Suppressor macrophage (primary cell): ENCODE data around the gene DCAKD.

Experiments
- DNase-seq, 4 experiments: peaks; one replicate each; pipeline ENCODE4 v3.0.0-alpha.2; 2020 to 2022

DCAKD gene

GRCh38 chr17:45030733-45031132 is 20.7 kb downstream of the DCAKD start:
- no peak for DNase-seq

- no peak for DNase-seq
Observed at GRCh38 chr17:45029758-45030423, 21.5 kb downstream of the DCAKD start.

- DNase-seq: no peak
Observed at GRCh38 chr17:45029096-45029495, 22.3 kb downstream of the DCAKD start.

GRCh38 chr17:45022655-45023339 is 28.6 kb downstream of the DCAKD start:
- DNase-seq: no peak

GRCh38 chr17:45022288-45022648 is 29.2 kb downstream of the DCAKD start:
- DNase-seq: no peak

GRCh38 chr17:45021607-45022287 is 29.7 kb downstream of the DCAKD start:
- DNase-seq: peak; percentile 70 to 90 (median 80)

- DNase-seq: no peak
Observed at GRCh38 chr17:45020354-45021138, 30.9 kb downstream of the DCAKD start.

- peak; percentile 55 to 87 (median 71) for DNase-seq
Observed at GRCh38 chr17:45018848-45019711, 32.4 kb downstream of the DCAKD start.

- no peak for DNase-seq
Observed at GRCh38 chr17:45018514-45018847, 33.0 kb downstream of the DCAKD start.

- DNase-seq: peak in 1 of 4 experiments; percentile 11
Observed at GRCh38 chr17:45016823-45017222, 34.6 kb downstream of the DCAKD start.

- DNase-seq: no peak
Observed at GRCh38 chr17:45016237-45016636, 35.2 kb downstream of the DCAKD start.

- DNase-seq: no peak
Observed at GRCh38 chr17:45013021-45013997, 38.1 kb downstream of the DCAKD start.

- no peak for DNase-seq
Observed at GRCh38 chr17:45011767-45012166, 39.7 kb downstream of the DCAKD start.

- DNase-seq: no peak
Observed at GRCh38 chr17:45009676-45010467, 41.6 kb downstream of the DCAKD start.

- DNase-seq: peak in 3 of 4 experiments; percentile 22 to 52 (median 41)
Observed at GRCh38 chr17:45008216-45008615, 43.2 kb downstream of the DCAKD start.

GRCh38 chr17:45006927-45007461 is 44.4 kb downstream of the DCAKD start:
- DNase-seq: no peak

- DNase-seq: no peak
Observed at GRCh38 chr17:45005700-45006099, 45.7 kb downstream of the DCAKD start.

GRCh38 chr17:45004388-45004787 is 47.0 kb downstream of the DCAKD start:
- DNase-seq: no peak

- DNase-seq: no peak
Observed at GRCh38 chr17:45003877-45004276, 47.6 kb downstream of the DCAKD start.

- DNase-seq: no peak
Observed at GRCh38 chr17:45001310-45001709, 50.1 kb downstream of the DCAKD start.
